ENCODE data around the gene LRP1. TPM values are rescaled to one million over a fixed set of nuclear protein-coding genes. Genes with fewer than 3 reads are reported as not detected.

Gene LRP1
- total and polyA plus RNA-seq, 2 of the 13 experiments (the other 11 are each of a cell fraction or from before 2014, with no cell fraction given), result 14.7 to 30.8 TPM

GRCh38 chr12:57090490-57090889 is 37.8 kb upstream of the LRP1 start:
- FAIRE-seq (no peak), ATAC-seq (no peak), DNase-seq (ENCODE audit: low spot score) (no peak)
- Histone ChIP-seq H3K4me1 (ENCODE audit: insufficient read depth, low read length) (peaks cover 28% of the 10 kb centered on the region), H3K27ac (ENCODE audit: extremely low read length, insufficient read depth, low read length) (no peak overlapping the region), H3K4me3 (replicated peaks in 1 of 3; ENCODE audit: insufficient read depth in 1 of 3, low read depth in 2 of 3, low read length in 3 of 3) (peak overlapping the region; percentile 15 to 93 (median 38); a peak in 2 of 6 replicates), H3K36me3 (replicated peaks in 1 of 2; ENCODE audit: control insufficient read depth in 1 of 2, insufficient read depth in 2 of 2, low read length in 2 of 2) (peaks cover 10 to 29% of the 10 kb centered on the region in 2 experiments; a peak in 4 of 5 replicates), H3K27me3 (ENCODE audit: control insufficient read depth in 1 of 2, insufficient read depth in 2 of 2, low read length in 2 of 2) (no peaks in the 10 kb centered on the region; a peak in 1 of 5 replicates), H3K4me2 (ENCODE audit: low read depth, low read length) (peak overlapping the region; percentile 81), H3K9ac (ENCODE audit: insufficient read depth, low read depth, low read length) (peak overlapping the region; percentile 34; the same call in 1 of the 2 replicates), H3K9me3 (ENCODE audit: low read length) (no peaks in the 10 kb centered on the region), H3K79me2 (ENCODE audit: insufficient read depth, low read length) (peaks cover 15% of the 10 kb centered on the region), H4K20me1 (ENCODE audit: insufficient read depth, low read length) (0 out of 2 replicates have a peak, but pooled peaks cover 6% of the 10 kb centered on the region), H2AFZ (ENCODE audit: low read length) (no peak overlapping the region)
- CTCF ChIA-PET (ENCODE audit: low intra/inter-chr PET ratio, low total read pairs), result interaction anchor here (1.6 kb wide), 1 partner anchor 21 kb away, joined by 3 read pairs; no protein-coding TSS in a partner anchor
- 94% methylated on average over 6 of the region's 6 CpGs for WGBS (ENCODE audit: low lambda C conversion rate)
- POLR2A ChIA-PET, result interaction anchor here (1.4 to 5.0 kb wide), 6 partner anchors 10 to 139 kb away, joined by 3 to 184 read pairs (median 42); partner anchors contain the start of genes LRP1, NEMP1, SHMT2 and STAT6
- no TSS peak for BruUV-seq (replicated peaks)
- no peak for TF ChIP-seq HNRNPK (IDR thresholded peaks at IDR 0.05; ENCODE audit: low read depth, low read length, poor library complexity, severe bottlenecking)
- no peak for TF ChIP-seq JDP2 (CRISPR knock-in tag; IDR thresholded peaks at IDR 0.05; ENCODE audit: borderline replicate concordance)
- TF ChIP-seq FOXP1 (IDR thresholded peaks at IDR 0.05), result no peak
- no peak for TF ChIP-seq FOXP1 (CRISPR knock-in tag; IDR thresholded peaks at IDR 0.05)
- TF ChIP-seq FOXO4 (CRISPR knock-in tag; conservative IDR thresholded peaks at IDR 0.05), result no peak
- TF ChIP-seq NR3C1 (CRISPR knock-in tag; IDR thresholded peaks at IDR 0.05), result no peak
- no peak for TF ChIP-seq ZNF510 (CRISPR knock-in tag; IDR thresholded peaks at IDR 0.05; ENCODE audit: low read depth)
- no peak for TF ChIP-seq ZNF574 (CRISPR knock-in tag; IDR thresholded peaks at IDR 0.05)
- no peak for TF ChIP-seq JUND (CRISPR knock-in tag; IDR thresholded peaks at IDR 0.05)
- TF ChIP-seq REST (IDR thresholded peaks at IDR 0.05; ENCODE audit: borderline replicate concordance in 1 of 2, low read depth in 1 of 2, low read length in 2 of 2), result no peak
- no peak for TF ChIP-seq MAFG (CRISPR knock-in tag; IDR thresholded peaks at IDR 0.05)
- intact Hi-C loops (cut with micrococcal nuclease; ENCODE audit: unreplicated experiment), result no loop called here
- in situ Hi-C loops (cut with HindIII; ENCODE audit: extremely low pct_ligation_motif_present, low pct_unique_long_range_greater_than_20kb), result no loop called here

Data from HepG2 (cell line).